ENCODE data around the gene RPUSD1. TPM values are rescaled to one million over a fixed set of nuclear protein-coding genes. Genes with fewer than 3 reads are reported as not detected.
"Not testable (repeated sequence)": the region's sequence is repeated elsewhere in the genome, so short reads cannot be mapped to it uniquely, and the experiment has no call there.

RPUSD1 gene
- total RNA-seq, 1 donor from 2014 or later: 5.5 TPM

DNA sequence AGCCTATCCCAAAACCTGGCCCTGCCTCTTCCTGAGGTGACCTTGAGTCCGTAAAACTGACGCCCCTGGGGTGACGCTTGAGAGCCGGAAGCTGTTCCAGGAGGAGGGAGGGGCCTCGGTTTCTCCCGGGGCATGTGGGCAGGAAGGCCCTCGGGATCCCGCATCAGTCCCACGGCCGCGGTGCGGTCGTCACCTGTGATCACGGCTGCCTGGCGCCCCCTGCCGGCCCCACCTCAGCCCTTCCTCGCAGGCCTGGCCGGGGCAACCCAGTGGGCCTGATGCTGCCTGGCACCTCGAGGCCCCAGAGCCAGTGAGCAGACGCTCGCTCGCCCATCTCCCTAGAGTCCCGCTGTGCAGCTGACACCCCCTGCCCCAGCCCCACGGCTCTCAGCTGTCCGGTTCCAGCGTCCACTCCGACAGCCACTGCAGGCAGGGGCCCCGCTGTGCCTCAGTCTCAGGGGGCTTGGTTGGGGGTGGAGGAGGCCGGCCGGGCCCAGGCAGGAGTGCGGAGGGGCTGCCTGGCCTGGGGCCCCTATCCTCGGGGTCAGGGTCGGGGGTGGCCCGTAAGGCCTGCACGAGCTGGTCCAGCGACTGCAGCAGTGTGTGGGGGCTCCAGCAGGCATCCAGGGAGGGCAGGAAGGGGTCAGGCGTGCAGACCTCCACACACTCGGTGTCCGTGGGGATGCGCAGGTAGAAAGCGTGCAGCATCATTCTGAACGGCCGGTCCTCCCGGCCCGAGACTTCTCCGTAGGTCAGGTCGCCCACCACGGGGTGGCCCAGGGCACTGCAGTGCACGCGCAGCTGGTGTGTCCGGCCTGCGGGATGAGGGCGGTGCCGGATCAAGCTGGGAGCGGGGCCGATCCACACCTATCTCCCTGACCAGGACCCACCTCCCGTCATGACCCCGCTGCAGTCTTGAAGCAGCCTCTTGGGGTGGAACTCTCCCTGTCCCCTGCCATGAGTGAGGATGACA, 2.3 kb downstream of the RPUSD1 start:
- peak; percentile 22 for DNase-seq (ENCODE audit: low spot score)

DNA sequence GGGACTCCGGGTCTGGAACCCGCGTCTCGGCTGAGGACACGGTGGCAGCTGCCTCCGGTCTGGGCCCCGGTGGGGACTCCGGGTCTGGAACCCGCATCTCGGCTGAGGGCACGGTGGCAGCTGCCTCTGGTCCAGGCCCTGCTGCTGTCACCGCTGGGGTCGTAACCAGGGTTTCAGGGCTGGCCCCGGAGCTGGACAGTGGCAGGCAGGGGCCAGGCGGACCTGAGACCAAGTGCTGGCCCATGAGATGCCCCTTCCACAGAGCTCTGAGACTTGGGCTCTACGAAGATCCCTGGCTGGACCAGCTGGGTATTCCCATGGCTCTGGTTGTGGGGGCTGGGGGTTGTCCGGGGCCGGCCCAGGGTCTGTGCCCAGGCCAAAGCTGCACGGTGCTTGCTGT, 3.8 kb downstream of the RPUSD1 start:
- no peak for DNase-seq (ENCODE audit: low spot score)

- no peak for DNase-seq (ENCODE audit: low spot score)
These were observed 4.6 kb downstream of the RPUSD1 start for GRCh38 chr16:783404-784161.

- no peak for DNase-seq (ENCODE audit: low spot score)
These were observed 5.3 kb downstream of the RPUSD1 start for GRCh38 chr16:782766-783403.

DNA sequence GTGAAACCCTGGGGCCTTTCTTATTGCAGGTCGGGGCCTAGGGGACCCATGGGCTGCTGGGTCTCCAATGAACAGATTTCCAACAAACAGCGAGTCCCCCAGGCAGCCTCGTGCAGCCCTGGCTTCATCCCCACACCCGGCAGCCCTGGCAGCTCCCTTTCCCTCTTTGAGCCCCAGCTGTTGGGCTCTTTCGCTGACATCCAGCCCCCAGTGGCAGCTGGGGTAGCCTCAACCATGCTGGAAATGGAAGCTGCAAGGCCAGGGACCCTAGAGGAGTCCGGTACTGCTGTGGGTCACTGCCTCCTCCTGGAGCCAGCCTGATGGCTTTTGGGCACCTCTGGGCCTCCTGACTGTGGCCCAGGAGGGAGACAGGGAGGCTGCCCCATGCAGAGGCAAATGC, 5.9 kb downstream of the RPUSD1 start:
- DNase-seq (ENCODE audit: low spot score): no peak

DNA sequence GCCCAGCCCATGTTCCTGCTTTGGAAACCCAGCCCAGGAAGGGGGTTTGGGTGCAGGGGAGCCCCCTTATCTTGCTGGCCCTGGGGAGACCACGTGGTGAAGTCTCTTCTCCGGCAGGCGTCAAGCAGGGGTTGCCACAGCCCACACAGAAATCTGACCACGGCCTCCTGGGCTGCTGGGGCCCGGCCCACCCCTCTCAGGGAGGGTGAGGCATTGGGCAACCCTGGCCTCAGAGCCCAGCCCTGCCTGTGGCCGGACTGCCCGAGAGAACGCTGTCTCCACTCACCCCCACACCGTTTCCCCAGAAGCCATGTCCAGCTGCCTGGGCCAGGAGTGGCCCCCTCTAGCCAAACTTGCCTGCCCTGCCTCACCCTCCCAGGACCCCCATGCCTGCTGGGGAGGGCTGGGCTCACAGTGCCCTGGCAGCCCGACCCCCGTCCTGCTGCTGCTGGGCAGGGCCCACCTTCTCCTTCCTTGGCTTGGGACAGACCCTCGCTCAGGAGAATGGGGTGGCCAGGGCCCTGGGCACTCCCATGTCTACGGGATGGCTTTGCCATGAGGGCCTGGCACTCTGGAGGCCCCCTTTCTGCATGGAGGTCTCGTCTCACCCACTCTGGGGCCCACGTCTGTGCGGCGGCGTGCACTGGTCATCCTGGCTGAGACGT, 6.7 kb downstream of the RPUSD1 start:
- no peak for DNase-seq (ENCODE audit: low spot score)

- DNase-seq (ENCODE audit: low spot score): no peak
These were observed 7.9 kb downstream of the RPUSD1 start for GRCh38 chr16:780296-780695.

- no peak for DNase-seq (ENCODE audit: low spot score)
These were observed 8.6 kb downstream of the RPUSD1 start for GRCh38 chr16:779561-779960.

DNA sequence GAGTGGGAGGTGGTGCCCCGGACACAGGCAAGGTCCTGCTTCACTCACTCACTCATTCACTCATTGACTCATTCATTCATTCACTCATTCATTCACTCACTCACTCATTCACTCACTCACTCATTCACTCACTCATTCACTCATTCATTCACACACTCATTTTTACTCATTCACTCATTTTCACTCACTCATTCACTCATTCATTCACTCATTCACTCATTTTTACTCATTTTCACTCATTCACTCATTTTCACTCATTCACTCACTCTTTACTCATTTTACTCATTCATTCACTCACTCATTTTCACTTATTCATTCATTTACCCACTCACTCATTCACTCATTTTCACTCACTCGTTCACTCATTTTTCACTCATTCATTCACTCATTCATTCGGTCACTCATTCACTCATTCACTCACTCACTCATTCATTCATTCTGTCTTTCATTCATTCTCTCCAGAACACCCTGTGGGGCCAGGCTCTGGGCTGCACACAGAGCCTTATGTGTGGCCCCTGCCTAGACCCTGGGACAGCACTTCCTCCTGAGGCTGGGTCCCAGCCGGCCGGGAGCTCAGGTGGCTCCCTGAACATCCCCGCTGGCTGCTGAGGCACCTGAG, 9.2 kb downstream of the RPUSD1 start:
- DNase-seq (ENCODE audit: low spot score): no peak

- DNase-seq (ENCODE audit: low spot score): no peak
These were observed 9.7 kb downstream of the RPUSD1 start for GRCh38 chr16:778447-778846.

DNA sequence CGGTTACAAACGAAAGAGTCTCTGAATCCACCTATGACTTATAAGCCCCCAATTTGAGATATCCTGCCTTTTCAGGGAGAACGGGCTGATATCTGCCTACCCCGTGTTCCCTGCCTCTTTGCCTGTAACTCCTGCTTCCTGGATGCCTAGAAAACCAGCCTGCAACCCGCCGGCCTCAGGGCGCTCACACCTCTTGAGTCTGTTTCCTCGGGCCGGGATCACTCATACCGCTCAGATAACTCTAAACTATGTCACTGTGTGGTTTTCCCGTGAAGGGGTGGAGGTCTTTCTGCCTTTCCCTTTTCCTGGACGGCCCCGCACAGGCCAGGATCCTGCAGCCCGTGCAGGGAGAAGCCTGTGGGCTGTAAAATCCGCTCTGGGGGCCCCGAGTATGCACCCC, 10.4 kb downstream of the RPUSD1 start:
- no peak for DNase-seq (ENCODE audit: low spot score)

GRCh38 chr16:776824-777223, 11.4 kb downstream of the RPUSD1 start:
- DNase-seq (ENCODE audit: low spot score): no peak

DNA sequence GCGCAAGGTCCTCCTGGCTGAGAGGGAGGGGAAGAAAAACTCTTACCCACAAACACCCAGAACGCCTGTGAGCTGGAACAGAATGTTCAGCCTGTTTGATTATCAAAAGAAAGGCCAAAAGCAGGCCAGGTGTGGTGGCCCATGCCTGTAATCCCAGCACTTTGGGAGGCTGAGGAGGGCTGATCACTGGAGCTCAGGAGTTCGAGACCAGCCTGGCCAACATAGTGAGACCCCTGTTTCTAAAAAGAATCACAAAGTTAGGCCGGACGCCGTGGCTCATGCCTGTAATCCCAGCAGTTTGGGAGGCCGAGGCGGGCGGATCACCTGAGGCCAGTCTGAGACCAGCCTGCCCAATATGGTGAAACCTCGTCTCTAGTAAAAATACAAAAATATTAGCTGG, 11.9 kb downstream of the RPUSD1 start:
- not testable (repeated sequence) for DNase-seq (ENCODE audit: low spot score)

DNA sequence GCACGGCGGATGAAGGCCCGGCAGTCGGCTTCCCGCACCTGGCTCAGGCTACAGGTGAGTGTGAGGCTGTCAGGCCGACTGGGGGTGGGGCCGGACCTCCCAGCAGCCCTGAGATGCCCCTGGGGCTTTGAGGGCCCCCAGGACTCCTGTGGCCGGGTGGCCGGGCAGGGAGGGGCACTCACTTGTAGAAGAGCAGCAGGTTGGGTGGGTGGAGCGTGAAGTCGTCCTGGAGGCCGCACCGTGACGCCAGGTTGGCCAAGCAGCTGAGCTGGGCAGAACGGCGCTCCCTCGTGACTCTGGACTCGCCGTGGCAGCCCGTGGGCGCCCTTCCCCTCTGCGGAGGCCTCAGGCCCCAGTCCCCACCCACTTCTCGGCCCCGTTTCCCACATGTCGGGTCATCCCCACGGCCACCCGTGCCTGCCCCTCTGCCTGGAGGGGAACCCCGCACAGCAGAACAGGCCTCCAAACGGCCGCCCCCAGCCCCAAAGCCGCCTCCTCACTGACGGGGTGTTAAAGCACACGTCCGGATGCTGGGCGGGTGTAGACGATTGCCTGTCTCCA, 12.9 kb downstream of the RPUSD1 start:
- DNase-seq (ENCODE audit: low spot score): no peak

DNA sequence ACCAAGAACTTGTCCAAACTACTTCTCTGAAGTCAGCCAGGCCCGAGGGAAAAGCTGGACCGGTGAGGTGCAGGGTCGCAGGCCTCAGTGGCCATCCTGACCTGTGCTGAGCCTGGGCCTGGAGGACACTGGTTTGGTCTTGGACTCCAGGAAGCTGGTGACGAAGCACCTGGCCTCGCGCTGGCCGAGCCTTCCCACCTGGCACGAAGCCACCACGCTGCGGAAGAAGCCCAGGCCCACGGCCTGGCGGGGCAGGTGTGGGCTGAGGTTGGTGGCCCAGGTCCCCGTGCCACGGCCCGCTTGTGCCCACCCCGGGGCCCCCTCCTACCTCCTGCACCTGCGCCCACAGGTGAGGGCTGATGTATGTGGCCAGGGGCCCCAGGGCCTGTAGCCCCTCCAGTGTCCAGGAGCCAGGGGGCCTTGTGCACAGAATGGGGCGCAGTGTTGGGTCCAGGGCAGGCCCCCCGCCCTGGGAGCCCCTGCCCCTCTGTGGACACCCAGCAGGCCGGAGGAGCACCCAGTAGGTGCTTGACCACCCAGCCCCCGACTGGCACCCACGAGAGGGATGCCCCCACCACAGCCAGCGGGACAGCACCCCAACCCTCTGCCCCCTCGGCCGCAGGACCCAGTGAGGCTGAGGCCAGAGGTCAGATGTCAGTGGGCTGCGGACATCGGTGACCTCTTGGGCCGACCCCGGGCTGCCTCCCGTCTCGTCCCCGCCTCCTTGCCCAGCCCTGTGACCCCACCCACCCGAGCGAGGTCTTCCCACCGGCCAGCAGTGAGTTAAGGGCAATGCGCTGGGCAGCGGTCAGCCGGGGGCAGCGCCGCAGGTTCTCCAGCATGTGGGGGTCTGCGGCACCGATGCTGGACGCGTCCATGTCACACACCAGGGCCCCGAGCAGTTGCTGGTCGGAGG, 13.8 kb downstream of the RPUSD1 start:
- DNase-seq (ENCODE audit: low spot score): no peak

- DNase-seq (ENCODE audit: low spot score): no peak
These were observed 15.2 kb downstream of the RPUSD1 start for GRCh38 chr16:772959-773358.

DNA sequence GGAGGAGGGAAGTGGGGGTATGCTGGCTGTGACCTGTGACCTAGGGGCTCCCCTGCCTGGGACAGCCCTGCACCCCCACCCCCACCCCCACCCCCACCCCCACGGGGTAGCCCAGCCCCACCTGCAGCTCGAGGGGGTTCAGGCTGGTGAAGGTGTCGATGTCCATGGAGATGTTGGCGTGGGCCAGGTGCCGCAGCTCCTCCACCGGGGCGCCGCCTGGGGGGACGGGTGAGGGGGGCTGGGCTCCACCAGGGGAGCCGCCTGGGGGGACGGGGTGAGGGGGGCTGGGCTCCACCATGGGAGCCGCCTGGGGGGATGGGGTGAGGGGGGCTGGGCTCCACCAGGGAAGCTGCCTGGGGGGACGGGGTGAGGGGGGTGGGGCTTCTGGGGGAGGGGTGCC, 17.8 kb downstream of the RPUSD1 start:
- no peak for DNase-seq (ENCODE audit: low spot score)

- DNase-seq (ENCODE audit: low spot score): no peak
These were observed 18.2 kb downstream of the RPUSD1 start for GRCh38 chr16:769934-770333.

DNA sequence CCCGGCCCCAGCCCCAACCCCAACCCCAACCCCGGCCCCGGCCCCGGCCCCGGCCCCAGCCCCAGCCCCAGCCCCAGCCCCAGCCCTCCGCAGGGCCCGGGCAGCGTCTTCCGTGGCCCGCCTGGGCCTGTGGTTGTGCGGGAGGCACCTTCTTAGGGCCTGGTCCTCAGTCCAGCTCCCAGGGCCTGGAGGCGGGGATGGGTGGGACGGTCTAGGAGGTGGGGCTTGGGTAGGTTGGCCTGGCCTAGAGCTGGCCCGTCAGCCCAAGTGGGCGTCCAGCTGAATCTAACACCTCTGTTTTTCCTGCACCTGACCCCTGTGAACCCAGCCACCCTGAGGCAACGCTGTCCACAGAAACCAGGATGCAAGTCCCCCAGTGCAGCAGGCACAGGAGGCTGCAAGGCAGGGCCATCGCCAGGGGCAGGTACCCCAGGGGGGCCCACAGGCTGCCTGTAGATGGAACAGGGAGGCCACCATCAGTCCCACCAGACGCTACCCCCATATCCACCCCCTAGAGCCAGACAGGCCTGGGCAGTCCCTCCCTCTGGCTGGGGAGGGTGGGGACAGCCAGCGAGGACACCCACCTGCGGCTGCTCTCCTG, 18.9 kb downstream of the RPUSD1 start:
- DNase-seq (ENCODE audit: low spot score): no peak

All from umbilical cord (tissue), 2 donors.